Measurements from ENCODE around the gene KDELR3. TPM values are rescaled to one million over a fixed set of nuclear protein-coding genes. Genes with fewer than 3 reads are reported as not detected.

KDELR3 gene
- total RNA-seq, 1 experiment from 2014 or later: 7.3 TPM

- Histone ChIP-seq H3K56ac (ENCODE audit: insufficient read length, low read depth, low read length) (no peak overlapping the region), H3K23ac (ENCODE audit: insufficient read length, low read depth, low read length) (no peak overlapping the region), H3K4me1 (ENCODE audit: insufficient read depth, low read length) (no peaks in the 10 kb centered on the region), H3K27ac (ENCODE audit: insufficient read length, low read depth, low read length) (no peak overlapping the region), H3K79me1 (ENCODE audit: insufficient read depth, low read depth, low read length, poor library complexity, severe bottlenecking) (no peaks in the 10 kb centered on the region), H3K14ac (ENCODE audit: insufficient read depth, low read length) (no peak overlapping the region; the same call in 1 of the 2 replicates), H4K20me1 (ENCODE audit: control insufficient read depth, insufficient read depth, insufficient read length) (no peaks in the 10 kb centered on the region), H3K9ac (ENCODE audit: extremely low read depth, insufficient read length, low read length) (no peak overlapping the region), H2BK15ac (ENCODE audit: low read depth, low read length) (no peak overlapping the region), H3K9me3 (ENCODE audit: control insufficient read depth, low read depth, low read length) (no peaks in the 10 kb centered on the region), H3K79me2 (ENCODE audit: insufficient read depth, low read length) (no peaks in the 10 kb centered on the region), H4K5ac (ENCODE audit: insufficient read length, low read depth, low read length) (no peak overlapping the region), H2AK5ac (ENCODE audit: insufficient read length, low read length) (no peak overlapping the region), H2AFZ (ENCODE audit: low read length) (no peak overlapping the region), H3K4me2 (ENCODE audit: insufficient read depth, insufficient read length, low read length) (no peak overlapping the region), H2BK120ac (ENCODE audit: low read depth, low read length, poor library complexity, severe bottlenecking) (no peak overlapping the region), H2BK5ac (ENCODE audit: insufficient read length, low read length) (no peak overlapping the region), H3K27me3 (ENCODE audit: insufficient read depth, low read length) (no peaks in the 10 kb centered on the region), H2BK20ac (ENCODE audit: low read depth, low read length, poor library complexity, severe bottlenecking) (no peak overlapping the region), H3K4ac (ENCODE audit: low read depth, low read length) (no peak overlapping the region), H4K8ac (replicated peaks; ENCODE audit: insufficient read length, low read depth, low read length) (no peak overlapping the region), H3K23me2 (ENCODE audit: insufficient read length, low read depth, low read length, poor library complexity, severe bottlenecking) (no peaks in the 10 kb centered on the region), H3T11ph (ENCODE audit: low read length) (no peak overlapping the region), H2BK12ac (ENCODE audit: insufficient read length, low read depth, low read length) (no peak overlapping the region), H3K18ac (ENCODE audit: insufficient read length, low read depth, low read length) (no peak overlapping the region), H4K91ac (ENCODE audit: insufficient read length, low read depth, low read length) (no peak overlapping the region)
- Mint-ChIP-seq H3K9me3 (no peaks in the 10 kb centered on the region; a peak in 1 of 5 replicates), H3K36me3 (ENCODE audit: insufficient read depth in 1 of 3, low read depth in 3 of 3) (no peaks in the 10 kb centered on the region), H3K27me3 (ENCODE audit: low read depth) (peaks cover 8% of the 10 kb centered on the region), H3K4me3 (no peak overlapping the region; a peak in 1 of 5 replicates), H3K27ac (peak overlapping the region in 1 of 3 experiments; percentile 14; a peak in 1 of 7 replicates), H3K4me1 (peaks cover 0 to 9% of the 10 kb centered on the region in 2 experiments; a peak in 3 of 4 replicates)
- no CpG with 5 or more reads among the region's 9 CpGs for WGBS (ENCODE audit: extremely low coverage, insufficient read length, low lambda C conversion rate)
- TF ChIP-seq CTCF (conservative IDR thresholded peaks at IDR 0.05): no peak
- no peak for DNase-seq
Measured at GRCh38 chr22:38437416-38437815, 30.5 kb upstream of the KDELR3 start.

Measured in H9 (cell line).